Prostate gland (tissue), 2 donors: Measurements from ENCODE around the gene TULP3.
A peak's percentile ranks its signal among the peaks of the same experiment; 100 is the strongest.

ENCODE experiments used
- POLR2A ChIP-seq: fragments of 450-650 bp; IDR thresholded peaks from one replicate; pipeline ENCODE4 v1.6.1; 2016; ENCODE audit warnings: antibody characterized with exemption, mild to moderate bottlenecking
- TF ChIP-seq, protein P1 (sequence below), 4 experiments: fragments of 200-600 bp in 2 of 4; fragments of 450-650 bp in 2 of 4; sonication (generic) in 2 of 4; IDR thresholded peaks; 1 replicate in 3 of 4; 2 replicates in 1 of 4; pipeline ENCODE4 v1.5.1; 2016 to 2019; ENCODE audit warnings: antibody characterized with exemption in 4 of 4, mild to moderate bottlenecking in 2 of 4, moderate library complexity in 2 of 4

DNA sequence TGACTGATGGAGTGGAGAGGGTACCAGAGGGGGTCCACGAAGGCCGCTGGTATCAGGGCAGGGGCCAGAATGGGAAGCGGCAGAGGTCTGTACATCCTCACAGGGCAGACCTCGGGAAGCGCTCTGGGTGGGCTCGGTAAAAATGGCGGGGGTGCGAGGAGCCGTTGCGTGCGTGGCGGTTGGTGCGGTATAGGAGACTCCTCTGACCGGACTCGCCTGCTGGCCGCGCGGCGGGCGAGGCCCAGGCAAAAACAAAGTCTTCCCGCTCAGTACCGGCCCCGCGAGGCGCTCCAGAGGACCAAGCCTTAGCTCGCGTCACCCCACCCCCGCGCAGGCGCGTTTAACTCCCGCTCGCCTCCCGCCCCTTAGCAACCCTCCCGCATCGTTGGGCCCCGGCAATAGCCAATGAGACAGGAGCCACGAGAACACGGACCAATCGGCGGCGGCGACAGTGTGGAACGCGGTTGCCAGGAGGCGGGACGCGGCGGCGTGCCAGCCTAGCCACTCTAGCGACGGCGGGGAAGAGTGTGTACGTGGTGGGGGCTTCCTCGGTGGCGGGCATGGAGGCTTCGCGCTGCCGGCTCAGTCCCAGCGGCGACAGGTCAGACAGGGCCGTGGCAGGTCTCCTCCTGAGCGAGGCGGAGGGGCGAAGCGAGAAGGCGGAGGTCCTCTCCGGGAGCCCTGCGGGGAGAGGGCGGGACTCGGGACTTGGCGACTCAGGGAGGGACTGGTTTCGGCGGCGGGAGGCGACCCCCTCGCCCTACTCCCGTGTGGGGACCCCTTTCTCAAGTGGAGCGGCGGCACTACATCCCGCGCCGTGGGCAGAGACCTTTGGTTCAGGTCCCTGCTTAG is at the start of gene TULP3:
- TF ChIP-seq, protein P1, sequence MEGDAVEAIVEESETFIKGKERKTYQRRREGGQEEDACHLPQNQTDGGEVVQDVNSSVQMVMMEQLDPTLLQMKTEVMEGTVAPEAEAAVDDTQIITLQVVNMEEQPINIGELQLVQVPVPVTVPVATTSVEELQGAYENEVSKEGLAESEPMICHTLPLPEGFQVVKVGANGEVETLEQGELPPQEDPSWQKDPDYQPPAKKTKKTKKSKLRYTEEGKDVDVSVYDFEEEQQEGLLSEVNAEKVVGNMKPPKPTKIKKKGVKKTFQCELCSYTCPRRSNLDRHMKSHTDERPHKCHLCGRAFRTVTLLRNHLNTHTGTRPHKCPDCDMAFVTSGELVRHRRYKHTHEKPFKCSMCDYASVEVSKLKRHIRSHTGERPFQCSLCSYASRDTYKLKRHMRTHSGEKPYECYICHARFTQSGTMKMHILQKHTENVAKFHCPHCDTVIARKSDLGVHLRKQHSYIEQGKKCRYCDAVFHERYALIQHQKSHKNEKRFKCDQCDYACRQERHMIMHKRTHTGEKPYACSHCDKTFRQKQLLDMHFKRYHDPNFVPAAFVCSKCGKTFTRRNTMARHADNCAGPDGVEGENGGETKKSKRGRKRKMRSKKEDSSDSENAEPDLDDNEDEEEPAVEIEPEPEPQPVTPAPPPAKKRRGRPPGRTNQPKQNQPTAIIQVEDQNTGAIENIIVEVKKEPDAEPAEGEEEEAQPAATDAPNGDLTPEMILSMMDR (IDR thresholded peaks at IDR 0.05), result no peak
- peak; percentile 93 for TF ChIP-seq POLR2A
